GM12801 (cell line): Measurements from ENCODE around the gene IPP.

ENCODE experiments used
- TF ChIP-seq, protein P1 (sequence below): IDR thresholded peaks from one replicate; pipeline ENCODE4 v1.5.1; 2011; ENCODE audit warnings: control low read depth; ENCODE audit not compliant: insufficient read length; ENCODE audit errors: extremely low read depth

Gene IPP

DNA sequence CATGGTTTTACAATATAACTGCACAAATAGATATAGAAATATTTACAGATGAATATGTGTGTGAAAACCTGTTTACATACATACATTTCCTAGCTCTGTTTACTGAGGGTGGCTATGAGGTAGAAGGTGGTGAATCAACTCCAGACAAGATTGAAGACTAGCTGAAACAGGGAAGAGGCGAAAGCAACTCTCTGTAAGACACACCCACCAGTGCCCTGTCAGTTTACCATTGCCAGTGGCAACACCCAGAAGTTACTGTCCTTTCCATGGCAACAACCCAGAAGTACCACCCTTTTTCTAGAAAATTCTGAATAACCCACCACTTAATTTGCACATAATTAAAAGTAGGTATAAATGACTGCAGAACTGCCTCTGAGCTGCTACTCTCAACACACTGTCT is 45.8 kb downstream of the IPP start:
- TF ChIP-seq, protein P1, sequence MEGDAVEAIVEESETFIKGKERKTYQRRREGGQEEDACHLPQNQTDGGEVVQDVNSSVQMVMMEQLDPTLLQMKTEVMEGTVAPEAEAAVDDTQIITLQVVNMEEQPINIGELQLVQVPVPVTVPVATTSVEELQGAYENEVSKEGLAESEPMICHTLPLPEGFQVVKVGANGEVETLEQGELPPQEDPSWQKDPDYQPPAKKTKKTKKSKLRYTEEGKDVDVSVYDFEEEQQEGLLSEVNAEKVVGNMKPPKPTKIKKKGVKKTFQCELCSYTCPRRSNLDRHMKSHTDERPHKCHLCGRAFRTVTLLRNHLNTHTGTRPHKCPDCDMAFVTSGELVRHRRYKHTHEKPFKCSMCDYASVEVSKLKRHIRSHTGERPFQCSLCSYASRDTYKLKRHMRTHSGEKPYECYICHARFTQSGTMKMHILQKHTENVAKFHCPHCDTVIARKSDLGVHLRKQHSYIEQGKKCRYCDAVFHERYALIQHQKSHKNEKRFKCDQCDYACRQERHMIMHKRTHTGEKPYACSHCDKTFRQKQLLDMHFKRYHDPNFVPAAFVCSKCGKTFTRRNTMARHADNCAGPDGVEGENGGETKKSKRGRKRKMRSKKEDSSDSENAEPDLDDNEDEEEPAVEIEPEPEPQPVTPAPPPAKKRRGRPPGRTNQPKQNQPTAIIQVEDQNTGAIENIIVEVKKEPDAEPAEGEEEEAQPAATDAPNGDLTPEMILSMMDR = no peak

DNA sequence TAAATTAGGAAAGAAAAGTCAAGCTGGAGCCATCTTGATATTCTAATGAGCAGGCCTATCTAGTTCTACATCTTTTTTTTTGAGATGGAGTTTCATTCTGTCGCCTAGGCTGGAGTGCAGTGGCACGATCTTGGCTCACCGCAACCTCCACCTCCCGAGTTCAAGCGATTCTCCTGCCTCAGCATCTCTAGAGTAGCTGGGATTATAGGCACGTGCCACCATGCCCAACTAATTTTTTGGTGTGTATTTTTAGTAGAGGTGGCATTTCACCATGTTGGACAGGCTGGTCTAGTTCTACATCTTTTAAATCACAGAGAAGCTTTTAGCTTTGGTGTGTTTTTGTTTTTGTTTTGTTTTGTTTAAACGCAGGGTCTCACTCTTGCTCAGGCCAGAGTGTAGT is 55.6 kb downstream of the IPP start:
- TF ChIP-seq, protein P1 = no peak

DNA sequence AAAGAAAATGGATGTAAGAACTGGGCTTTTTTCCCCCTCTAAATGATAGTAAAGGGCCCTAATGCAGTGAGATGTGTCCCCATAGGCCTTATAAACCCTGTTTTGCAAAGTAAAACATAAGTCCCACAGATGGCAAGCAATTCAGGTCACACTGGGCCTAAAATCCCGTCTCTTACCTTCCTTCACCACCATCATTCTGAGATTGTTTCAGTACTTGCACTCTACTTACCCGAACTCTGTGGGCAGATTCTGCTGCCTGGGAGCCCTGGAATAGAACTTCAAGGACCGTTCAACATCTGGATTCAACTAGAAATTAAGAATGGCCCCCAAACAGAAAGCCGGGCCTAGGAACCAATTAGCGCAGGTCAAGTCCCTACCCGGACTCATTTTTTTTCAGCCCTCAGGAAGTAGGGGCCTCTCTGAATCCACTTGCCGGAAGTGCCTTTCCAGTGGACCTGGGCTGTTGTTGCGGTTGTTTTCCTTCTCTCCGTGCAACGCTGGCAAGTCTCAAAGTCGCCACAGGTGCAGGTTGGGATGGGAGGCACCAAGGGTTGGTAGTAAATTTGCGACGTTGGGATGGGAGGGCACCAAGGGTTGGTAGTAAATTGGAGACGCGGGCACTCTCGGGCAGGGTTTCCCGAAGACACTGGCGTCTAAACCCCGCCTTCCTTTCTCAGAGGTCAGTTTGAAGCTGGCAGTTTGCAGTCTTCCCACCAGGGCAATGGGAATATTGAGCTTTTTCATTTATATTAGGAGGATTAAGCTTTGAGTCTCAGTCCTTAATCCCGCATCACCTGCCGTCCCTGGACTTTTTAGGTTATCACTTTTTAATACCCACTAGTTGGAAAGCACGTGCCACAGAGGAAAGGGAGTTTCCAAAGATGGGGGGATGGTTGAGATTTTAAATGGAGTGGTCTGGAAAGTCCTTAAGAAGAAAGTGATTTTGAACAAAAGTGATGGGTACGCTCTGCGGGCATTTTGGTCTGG is 62.4 kb downstream of the IPP start, which contains the start of gene TMEM69:
Gene TMEM69 (plus strand): TSS at position 428 of the 987 bp plus-strand sequence. CDS start 2,888 bp downstream, outside the sequence.
- TF ChIP-seq, protein P1 = no peak

DNA sequence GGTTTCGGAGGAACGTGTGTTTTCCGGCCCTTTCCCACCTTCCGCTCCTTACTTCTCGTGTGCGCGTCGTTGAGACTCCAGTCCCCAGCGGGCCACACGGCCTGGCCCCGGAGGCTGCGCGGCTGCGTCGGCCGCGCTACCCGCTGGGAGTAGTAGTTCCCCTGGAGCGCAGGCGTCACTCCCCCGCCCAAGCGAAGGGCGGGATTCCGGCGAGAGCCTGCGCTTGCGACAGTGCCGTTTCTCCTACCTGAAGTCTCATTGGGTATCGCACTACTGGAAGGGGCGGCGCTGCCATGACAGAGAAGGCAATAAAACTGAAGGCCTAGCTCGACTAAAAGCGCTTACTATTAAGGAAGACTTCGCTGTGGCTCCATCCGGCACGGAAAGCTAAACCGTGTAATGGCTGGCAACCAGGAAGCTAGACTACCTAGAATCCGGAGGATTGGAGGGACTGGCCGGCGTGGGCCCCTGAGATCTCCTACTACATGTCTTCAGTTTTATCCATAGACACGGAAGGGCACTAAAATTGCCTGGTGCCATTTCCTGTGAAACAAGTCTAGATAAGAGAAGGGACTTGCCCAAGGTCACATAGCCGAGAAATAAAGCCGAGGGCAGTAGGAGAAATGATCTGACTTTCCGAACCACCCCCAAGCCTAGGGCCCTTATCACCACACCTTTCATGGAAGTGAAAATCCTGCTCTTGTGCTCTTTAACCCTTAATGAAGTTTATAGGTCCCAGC is 63.3 kb downstream of the IPP start:
- TF ChIP-seq, protein P1 = no peak

DNA sequence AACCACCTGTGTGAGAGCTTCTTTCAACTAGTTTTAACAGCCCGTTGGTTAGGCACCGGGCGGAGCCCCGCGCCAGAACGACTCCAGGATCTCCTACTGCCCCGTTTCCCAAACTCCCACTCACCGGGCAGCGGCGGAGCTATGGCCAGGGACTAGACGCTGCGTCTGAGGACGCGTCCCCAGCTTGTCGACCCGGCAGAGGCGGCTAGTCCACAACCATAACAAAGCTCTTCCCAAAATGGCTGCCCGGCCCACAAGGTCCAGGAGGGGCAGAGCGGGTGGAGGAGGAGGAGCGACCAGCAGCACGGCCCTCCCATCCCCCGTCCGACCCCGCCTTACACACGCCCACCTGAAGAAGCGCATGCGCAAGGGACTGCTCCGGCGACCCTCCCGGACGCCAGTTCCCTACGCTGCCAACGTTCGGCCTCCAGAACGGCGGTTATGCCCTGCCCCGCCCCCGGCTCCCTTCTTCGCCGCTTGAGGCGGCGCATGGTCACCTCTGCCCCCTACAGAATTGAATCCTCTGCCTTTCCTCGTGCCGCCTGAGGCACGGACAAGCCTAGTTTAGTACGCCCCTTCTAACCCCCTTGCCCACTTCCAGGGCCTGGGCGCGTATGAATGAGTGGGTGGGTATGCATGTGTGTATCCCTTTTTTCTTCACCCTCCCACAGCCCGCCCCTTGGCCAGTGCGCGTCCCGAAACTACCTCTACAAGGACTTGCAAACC is 64.0 kb downstream of the IPP start, which contains the start of gene GPBP1L1:
Gene GPBP1L1 (minus strand): TSS at position 246 of the 726 bp plus-strand sequence. CDS start 27,446 bp downstream, outside the sequence.
- TF ChIP-seq, protein P1 = no peak

DNA sequence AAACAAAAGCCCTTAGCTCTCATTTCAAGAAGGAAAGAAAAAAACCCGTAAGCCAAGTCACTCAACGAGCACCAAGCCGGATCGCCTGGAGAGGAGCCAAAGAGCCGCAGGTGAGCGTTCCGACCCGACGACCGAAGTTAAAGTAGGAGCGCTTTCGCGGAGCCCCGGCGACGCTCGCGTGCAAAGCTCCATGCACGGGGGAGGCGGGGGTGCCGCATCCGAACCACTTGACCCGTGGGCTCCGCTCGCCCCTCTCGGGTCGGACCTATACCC is 64.5 kb downstream of the IPP start:
- TF ChIP-seq, protein P1 = no peak
